ENCODE data around the gene MAST2.

The MAST2 gene

DNA sequence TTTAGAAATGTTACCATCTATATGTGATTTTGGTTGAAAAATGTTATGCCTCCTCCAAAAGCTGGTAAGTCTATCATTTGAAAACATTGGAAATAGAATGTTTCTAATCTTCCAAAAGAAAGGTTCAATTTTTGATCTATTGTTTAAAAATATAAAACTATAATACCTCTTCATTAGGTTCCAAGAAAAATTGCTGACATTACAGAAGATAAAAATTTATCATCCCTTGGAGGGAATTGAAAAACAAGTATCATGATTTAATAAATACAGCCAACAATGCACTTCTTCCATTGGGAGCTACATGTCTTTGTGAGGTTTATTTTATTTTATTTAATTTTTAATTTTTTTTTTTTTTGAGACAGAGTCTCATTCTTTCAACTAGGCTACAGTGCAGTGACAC is 180.6 kb downstream of the MAST2 start:
- no peak overlapping the region for H2AFZ ChIP-seq (ENCODE audit: low read depth)
- no peaks in the 10 kb centered on the region for H4K20me1 ChIP-seq (ENCODE audit: insufficient read depth)
- H3K27me3 ChIP-seq (ENCODE audit: insufficient read depth, low read depth) = no peaks in the 10 kb centered on the region
- H3K79me2 ChIP-seq (ENCODE audit: insufficient read depth, low read depth) = no peaks in the 10 kb centered on the region
- TF ChIP-seq, protein P1, sequence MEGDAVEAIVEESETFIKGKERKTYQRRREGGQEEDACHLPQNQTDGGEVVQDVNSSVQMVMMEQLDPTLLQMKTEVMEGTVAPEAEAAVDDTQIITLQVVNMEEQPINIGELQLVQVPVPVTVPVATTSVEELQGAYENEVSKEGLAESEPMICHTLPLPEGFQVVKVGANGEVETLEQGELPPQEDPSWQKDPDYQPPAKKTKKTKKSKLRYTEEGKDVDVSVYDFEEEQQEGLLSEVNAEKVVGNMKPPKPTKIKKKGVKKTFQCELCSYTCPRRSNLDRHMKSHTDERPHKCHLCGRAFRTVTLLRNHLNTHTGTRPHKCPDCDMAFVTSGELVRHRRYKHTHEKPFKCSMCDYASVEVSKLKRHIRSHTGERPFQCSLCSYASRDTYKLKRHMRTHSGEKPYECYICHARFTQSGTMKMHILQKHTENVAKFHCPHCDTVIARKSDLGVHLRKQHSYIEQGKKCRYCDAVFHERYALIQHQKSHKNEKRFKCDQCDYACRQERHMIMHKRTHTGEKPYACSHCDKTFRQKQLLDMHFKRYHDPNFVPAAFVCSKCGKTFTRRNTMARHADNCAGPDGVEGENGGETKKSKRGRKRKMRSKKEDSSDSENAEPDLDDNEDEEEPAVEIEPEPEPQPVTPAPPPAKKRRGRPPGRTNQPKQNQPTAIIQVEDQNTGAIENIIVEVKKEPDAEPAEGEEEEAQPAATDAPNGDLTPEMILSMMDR (conservative IDR thresholded peaks at IDR 0.05; ENCODE audit: low read depth, low read length) = no peak
- H3K4me3 ChIP-seq (IDR thresholded peaks at IDR 0.05; ENCODE audit: insufficient read depth, low read depth, low read length) = no peak overlapping the region
- no peaks in the 10 kb centered on the region for H3K36me3 ChIP-seq (ENCODE audit: insufficient read depth)
- H3K27ac ChIP-seq = no peak overlapping the region
- no peak overlapping the region for H3K4me2 ChIP-seq
- H3K4me1 ChIP-seq (ENCODE audit: low read depth, poor library complexity, severe bottlenecking) = no peaks in the 10 kb centered on the region
- H3K9ac ChIP-seq = no peak overlapping the region

DNA sequence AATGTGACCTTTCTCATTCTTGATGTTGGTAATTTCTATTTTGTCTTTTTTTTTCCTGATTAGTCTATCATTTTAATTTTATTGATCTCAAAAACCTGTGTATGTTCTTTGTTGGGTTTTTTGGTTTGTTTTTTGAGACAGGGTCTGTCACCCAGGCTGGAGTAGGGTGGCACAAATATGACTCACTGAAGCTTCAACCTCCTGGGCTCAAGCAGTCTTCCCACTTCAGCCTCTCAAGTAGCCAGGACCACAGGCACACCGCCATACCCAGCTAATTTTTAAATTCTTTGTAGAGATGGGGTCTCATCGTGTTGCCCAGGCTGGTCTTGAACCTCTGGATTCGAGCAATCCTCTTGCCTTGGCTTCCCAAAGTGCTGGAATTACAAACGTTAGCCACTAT is 183.8 kb downstream of the MAST2 start:
- Histone ChIP-seq H3K4me1 (ENCODE audit: low read depth, poor library complexity, severe bottlenecking) (peaks cover 3% of the 10 kb centered on the region), H3K27me3 (ENCODE audit: insufficient read depth, low read depth) (no peaks in the 10 kb centered on the region), H3K4me3 (IDR thresholded peaks at IDR 0.05; ENCODE audit: insufficient read depth, low read depth, low read length) (no peak overlapping the region), H4K20me1 (ENCODE audit: insufficient read depth) (no peaks in the 10 kb centered on the region), H3K36me3 (ENCODE audit: insufficient read depth) (no peaks in the 10 kb centered on the region), H2AFZ (ENCODE audit: low read depth) (no peak overlapping the region), H3K79me2 (ENCODE audit: insufficient read depth, low read depth) (no peaks in the 10 kb centered on the region), H3K9ac (no peak overlapping the region), H3K4me2 (no peak overlapping the region), H3K27ac (no peak overlapping the region)
- TF ChIP-seq, protein P1 (conservative IDR thresholded peaks at IDR 0.05; ENCODE audit: low read depth, low read length) = no peak

DNA sequence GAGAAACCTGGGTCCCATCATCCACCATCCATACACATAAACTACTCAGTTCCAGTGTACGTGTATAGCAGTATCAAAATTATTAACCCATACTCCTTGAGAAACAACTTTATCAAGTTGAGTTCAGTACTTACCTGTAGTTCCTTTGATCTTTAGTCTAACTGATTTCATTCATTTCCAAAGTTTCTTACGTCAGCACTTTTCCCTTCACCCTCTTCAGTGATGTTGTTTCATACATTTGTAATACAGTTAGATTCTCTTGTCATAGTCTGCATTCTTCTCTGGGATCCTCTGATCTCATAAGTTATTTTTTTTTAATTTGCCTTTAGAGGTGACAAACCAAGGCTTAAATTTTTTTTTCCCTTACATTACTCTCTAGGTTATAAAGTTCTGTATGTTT is 185.8 kb downstream of the MAST2 start:
- Histone ChIP-seq H3K4me3 (IDR thresholded peaks at IDR 0.05; ENCODE audit: insufficient read depth, low read depth, low read length) (no peak overlapping the region), H3K27me3 (ENCODE audit: insufficient read depth, low read depth) (no peaks in the 10 kb centered on the region), H3K27ac (no peak overlapping the region), H3K9ac (no peak overlapping the region), H3K79me2 (ENCODE audit: insufficient read depth, low read depth) (no peaks in the 10 kb centered on the region), H3K4me2 (no peak overlapping the region), H2AFZ (ENCODE audit: low read depth) (no peak overlapping the region), H3K36me3 (ENCODE audit: insufficient read depth) (no peaks in the 10 kb centered on the region), H3K4me1 (ENCODE audit: low read depth, poor library complexity, severe bottlenecking) (peaks cover 3% of the 10 kb centered on the region), H4K20me1 (ENCODE audit: insufficient read depth) (no peaks in the 10 kb centered on the region)
- TF ChIP-seq, protein P1 (conservative IDR thresholded peaks at IDR 0.05; ENCODE audit: low read depth, low read length) = no peak

DNA sequence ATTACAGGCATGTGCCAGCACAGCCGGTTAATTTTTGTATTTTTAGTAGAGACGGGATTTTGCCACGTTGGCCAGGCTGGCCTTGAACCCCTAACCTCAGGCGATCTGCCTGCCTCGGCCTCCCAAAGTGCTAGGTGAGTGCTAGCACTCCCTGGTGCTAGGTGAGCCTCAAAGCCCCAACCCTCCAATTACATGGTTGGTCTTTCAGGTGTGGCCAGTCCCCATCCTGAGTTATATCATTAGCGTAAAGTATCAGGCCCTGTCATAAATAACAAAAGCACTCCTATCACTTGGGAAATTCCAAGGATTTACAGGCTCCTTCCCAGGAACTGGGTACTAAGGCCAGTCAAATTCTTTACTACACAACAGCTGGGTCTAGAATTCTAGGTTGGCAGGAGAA is 191.0 kb downstream of the MAST2 start:
- H3K36me3 ChIP-seq (ENCODE audit: insufficient read depth) = no peaks in the 10 kb centered on the region
- no peak overlapping the region for H3K4me3 ChIP-seq (IDR thresholded peaks at IDR 0.05; ENCODE audit: insufficient read depth, low read depth, low read length)
- H3K79me2 ChIP-seq (ENCODE audit: insufficient read depth, low read depth) = no peaks in the 10 kb centered on the region
- no peak overlapping the region for H2AFZ ChIP-seq (ENCODE audit: low read depth)
- no peaks in the 10 kb centered on the region for H3K27me3 ChIP-seq (ENCODE audit: insufficient read depth, low read depth)
- no peak overlapping the region for H3K4me2 ChIP-seq
- H3K27ac ChIP-seq = no peak overlapping the region
- no peak overlapping the region for H3K9ac ChIP-seq
- peaks cover 3% of the 10 kb centered on the region for H3K4me1 ChIP-seq (ENCODE audit: low read depth, poor library complexity, severe bottlenecking)
- TF ChIP-seq, protein P1 (conservative IDR thresholded peaks at IDR 0.05; ENCODE audit: low read depth, low read length) = no peak
- no peaks in the 10 kb centered on the region for H4K20me1 ChIP-seq (ENCODE audit: insufficient read depth)
